ENCODE data around the gene HS6ST1. TPM values are rescaled to one million over a fixed set of nuclear protein-coding genes. Genes with fewer than 3 reads are reported as not detected.

HS6ST1 gene, protein sequence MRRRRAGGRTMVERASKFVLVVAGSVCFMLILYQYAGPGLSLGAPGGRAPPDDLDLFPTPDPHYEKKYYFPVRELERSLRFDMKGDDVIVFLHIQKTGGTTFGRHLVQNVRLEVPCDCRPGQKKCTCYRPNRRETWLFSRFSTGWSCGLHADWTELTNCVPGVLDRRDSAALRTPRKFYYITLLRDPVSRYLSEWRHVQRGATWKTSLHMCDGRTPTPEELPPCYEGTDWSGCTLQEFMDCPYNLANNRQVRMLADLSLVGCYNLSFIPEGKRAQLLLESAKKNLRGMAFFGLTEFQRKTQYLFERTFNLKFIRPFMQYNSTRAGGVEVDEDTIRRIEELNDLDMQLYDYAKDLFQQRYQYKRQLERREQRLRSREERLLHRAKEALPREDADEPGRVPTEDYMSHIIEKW
- 17.6 and 19.0 TPM in 2 replicates for total RNA-seq

- DNase-seq (ENCODE audit: low read depth), result no peak
- no peak for TF ChIP-seq CTCF (conservative IDR thresholded peaks at IDR 0.05; ENCODE audit: low read depth, low read length)
- peak within 1 kb of the TSS; percentile 73 for H3K4me3 ChIP-seq (ENCODE audit: low read depth, low read length)
These were observed at the start of gene HS6ST1 for GRCh38 chr2:128318776-128319464. Gene HS6ST1 (minus strand): TSS chr2:128318868. CDS start chr2:128318563, 305 bp downstream.

GRCh38 chr2:128367601-128368359, 49.1 kb upstream of the HS6ST1 start:
- no peak overlapping the region for H3K4me3 ChIP-seq (ENCODE audit: low read depth, low read length)
- no peak for DNase-seq (ENCODE audit: low read depth)
- no peak for TF ChIP-seq CTCF (conservative IDR thresholded peaks at IDR 0.05; ENCODE audit: low read depth, low read length)

DNA sequence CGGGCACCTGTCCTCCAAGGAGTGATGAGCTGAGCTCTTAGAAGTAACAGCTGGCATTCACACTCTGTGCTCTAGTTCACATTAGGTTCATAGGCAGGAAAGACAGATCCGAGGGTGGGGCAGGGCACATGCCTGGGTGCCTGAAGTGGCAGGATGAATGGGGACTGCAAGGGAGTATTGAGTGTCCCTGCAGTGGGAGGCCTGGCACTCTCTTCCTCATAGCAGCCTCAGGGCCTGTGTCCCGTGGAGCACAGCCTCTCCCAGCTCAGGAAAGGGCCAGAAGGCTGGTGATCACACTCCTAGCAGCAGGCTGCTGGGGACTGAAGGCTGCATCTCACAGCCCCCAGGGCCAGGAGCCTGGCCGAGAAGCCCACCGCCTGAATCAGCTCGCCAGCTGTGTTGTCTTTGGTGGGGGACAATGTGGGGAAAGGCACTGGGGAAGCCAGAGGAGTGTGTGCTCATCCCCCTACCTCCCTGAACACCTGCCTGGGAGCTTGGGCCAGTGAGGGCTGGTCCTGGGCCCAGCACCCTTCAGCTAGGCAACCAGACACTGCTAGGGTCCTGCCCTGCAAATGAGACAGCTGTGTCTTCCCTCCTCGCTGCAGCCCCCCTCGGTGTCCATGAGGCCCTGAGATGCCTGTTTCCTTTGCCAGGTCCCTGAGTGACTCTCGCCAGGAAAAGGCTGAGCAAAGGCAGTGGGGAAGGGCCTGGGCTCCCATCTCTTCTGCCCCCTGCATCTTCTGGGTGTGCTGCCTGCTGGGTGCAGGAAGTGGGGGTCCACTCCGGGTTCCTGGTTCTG, 48.2 kb upstream of the HS6ST1 start:
- no peak for TF ChIP-seq CTCF (conservative IDR thresholded peaks at IDR 0.05; ENCODE audit: low read depth, low read length)
- H3K4me3 ChIP-seq (ENCODE audit: low read depth, low read length), result no peak overlapping the region
- DNase-seq (ENCODE audit: low read depth), result no peak

DNA sequence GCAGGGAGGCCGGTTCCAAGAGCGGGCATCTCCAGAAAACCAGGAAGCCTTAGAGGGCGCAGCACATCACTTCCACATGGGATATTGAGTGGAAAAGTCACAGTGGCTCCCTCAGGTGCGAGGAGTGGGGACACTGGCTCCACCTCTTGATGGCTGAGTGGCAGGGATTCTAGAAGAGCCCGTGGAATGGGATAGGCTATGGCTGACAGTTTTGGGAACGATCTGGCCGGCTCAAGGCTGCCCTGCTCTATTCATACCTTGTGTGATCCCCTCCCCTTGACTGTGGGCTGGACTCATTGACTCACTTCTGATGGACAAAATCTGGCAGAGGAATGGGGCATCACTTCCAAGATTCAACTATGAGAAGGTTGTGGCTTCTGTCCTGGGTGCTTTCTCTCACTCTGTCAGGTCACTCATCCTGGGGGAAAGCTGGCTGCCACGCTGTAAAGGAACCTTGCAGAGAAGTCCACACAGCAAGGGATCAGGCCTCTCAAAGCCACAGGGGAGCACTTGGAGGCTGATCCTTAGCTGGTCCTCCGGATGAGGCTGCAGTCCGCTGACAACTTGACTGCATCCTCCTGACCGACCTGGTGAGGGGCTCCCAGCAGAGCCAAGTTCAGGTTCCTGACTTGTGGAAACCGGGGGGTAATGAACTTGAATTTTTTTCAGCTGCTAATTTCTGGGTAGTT, 46.7 kb upstream of the HS6ST1 start:
- no peak for DNase-seq (ENCODE audit: low read depth)
- TF ChIP-seq CTCF (conservative IDR thresholded peaks at IDR 0.05; ENCODE audit: low read depth, low read length), result no peak
- H3K4me3 ChIP-seq (ENCODE audit: low read depth, low read length), result no peak overlapping the region

DNA sequence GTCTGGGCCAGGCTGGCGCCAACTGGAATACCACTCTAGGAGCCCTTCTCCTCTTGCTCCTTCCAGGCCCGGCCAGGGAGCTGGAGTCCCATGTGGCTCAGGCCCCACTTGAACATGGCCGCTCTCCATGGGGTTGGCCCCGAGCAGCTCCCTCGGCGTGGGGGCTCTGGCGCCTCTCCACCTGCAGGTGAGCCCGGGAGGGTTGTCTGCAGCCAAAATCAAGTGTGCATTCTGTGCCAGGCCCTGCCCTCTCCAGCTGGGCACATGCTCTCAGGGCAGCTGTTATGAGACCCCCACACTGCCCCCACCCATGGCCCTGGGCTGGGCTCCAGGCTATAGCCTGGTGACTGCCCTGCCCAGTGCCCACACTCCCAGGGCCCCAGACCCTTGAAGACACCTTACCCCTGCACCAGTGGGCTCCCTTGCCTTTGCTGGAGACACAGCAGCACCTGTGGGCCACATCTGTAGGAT, 45.8 kb upstream of the HS6ST1 start:
- DNase-seq (ENCODE audit: low read depth), result no peak
- TF ChIP-seq CTCF (conservative IDR thresholded peaks at IDR 0.05; ENCODE audit: low read depth, low read length), result no peak
- no peak overlapping the region for H3K4me3 ChIP-seq (ENCODE audit: low read depth, low read length)

- no peak for DNase-seq (ENCODE audit: low read depth)
- no peak for TF ChIP-seq CTCF (conservative IDR thresholded peaks at IDR 0.05; ENCODE audit: low read depth, low read length)
- H3K4me3 ChIP-seq (ENCODE audit: low read depth, low read length), result no peak overlapping the region
These were observed 45.3 kb upstream of the HS6ST1 start for GRCh38 chr2:128363934-128364361.
